B cell (primary cell): Measurements from ENCODE around the gene RAD51D.

Experiments used
- EZH2 ChIP-seq: IDR thresholded peaks from 2 replicates; pipeline ENCODE4 v1.6.1; 2012; ENCODE audit warnings: borderline replicate concordance, low read depth, mild to moderate bottlenecking, moderate library complexity, low read length; ENCODE audit not compliant: insufficient read depth, poor library complexity, severe bottlenecking
- TF ChIP-seq, protein P1 (sequence below): fragments of 200-600 bp; IDR thresholded peaks from one replicate; pipeline ENCODE4 v1.8.0; 2022; ENCODE audit warnings: antibody characterized with exemption, mild to moderate bottlenecking

DNA sequence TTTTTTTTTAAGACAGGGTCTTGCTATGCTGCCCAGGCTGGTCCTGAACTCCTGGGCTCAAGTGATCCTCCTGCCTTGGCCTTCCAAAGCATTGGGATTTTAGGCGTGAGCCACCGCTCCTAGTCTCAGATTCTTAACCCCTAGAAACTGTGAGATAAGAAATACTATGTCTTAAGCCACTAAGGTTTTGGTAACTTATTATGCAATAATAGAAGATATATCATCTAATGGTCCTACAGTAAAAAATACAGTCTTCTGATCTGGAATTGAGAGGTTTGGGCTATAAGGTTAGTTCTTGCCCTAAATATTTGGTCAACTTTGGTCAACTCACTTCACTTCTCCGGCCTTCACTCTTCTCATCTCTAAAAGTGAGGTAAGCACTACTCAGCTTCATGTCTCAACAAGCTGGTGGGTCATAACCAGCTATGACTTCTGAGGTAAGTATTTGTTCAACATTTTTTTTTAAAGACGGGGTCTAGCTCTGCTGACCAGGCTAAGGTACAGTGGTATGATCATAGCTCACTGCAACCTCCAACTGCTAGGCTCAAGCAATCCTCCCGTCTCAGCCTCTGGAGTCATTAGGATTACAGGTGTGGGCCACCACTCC, 14.7 kb downstream of the RAD51D start:
- TF ChIP-seq, protein P1, sequence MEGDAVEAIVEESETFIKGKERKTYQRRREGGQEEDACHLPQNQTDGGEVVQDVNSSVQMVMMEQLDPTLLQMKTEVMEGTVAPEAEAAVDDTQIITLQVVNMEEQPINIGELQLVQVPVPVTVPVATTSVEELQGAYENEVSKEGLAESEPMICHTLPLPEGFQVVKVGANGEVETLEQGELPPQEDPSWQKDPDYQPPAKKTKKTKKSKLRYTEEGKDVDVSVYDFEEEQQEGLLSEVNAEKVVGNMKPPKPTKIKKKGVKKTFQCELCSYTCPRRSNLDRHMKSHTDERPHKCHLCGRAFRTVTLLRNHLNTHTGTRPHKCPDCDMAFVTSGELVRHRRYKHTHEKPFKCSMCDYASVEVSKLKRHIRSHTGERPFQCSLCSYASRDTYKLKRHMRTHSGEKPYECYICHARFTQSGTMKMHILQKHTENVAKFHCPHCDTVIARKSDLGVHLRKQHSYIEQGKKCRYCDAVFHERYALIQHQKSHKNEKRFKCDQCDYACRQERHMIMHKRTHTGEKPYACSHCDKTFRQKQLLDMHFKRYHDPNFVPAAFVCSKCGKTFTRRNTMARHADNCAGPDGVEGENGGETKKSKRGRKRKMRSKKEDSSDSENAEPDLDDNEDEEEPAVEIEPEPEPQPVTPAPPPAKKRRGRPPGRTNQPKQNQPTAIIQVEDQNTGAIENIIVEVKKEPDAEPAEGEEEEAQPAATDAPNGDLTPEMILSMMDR = no peak
- no peak for TF ChIP-seq EZH2
